Trophoblast cell (in vitro differentiated cells and primary cell): ENCODE measurements around the gene PSMB4.
"Not testable (repeated sequence)": the region's sequence is repeated elsewhere in the genome, so short reads cannot be mapped to it uniquely, and the experiment has no call there.

Experiments used
- DNase-seq, 2 donors: peaks; one replicate each; pipeline ENCODE4 v3.0.0-alpha.2; 2016
- H2AFZ ChIP-seq: 2 replicates; pipeline ENCODE4 v1.6.1; 2013; ENCODE audit warnings: low read length, moderate library complexity, mild to moderate bottlenecking; ENCODE audit not compliant: insufficient read depth, poor library complexity
- H2AK5ac ChIP-seq: 2 replicates; pipeline ENCODE4 v1.6.1; 2013; ENCODE audit warnings: mild to moderate bottlenecking, low read length
- H2BK120ac ChIP-seq: 2 replicates; pipeline ENCODE4 v1.6.1; 2013; ENCODE audit warnings: low read length, mild to moderate bottlenecking, moderate library complexity; ENCODE audit not compliant: insufficient read depth, poor library complexity
- H2BK12ac ChIP-seq: 2 replicates; pipeline ENCODE4 v1.6.1; 2013; ENCODE audit warnings: mild to moderate bottlenecking, low read length, moderate library complexity
- H2BK5ac ChIP-seq: 2 replicates; pipeline ENCODE4 v1.6.1; 2013; ENCODE audit warnings: low read length, low read depth, moderate library complexity, mild to moderate bottlenecking; ENCODE audit not compliant: poor library complexity
- H3K14ac ChIP-seq: 2 replicates; pipeline ENCODE4 v1.6.1; 2013; ENCODE audit warnings: mild to moderate bottlenecking, low read length
- H3K18ac ChIP-seq: 2 replicates; pipeline ENCODE4 v1.6.1; 2013; ENCODE audit warnings: mild to moderate bottlenecking, low read length
- H3K23ac ChIP-seq: 2 replicates; pipeline ENCODE4 v1.6.1; 2013; ENCODE audit warnings: low read length
- H3K27ac ChIP-seq: 2 replicates; pipeline ENCODE4 v1.5.1; 2013; ENCODE audit warnings: low read depth, mild to moderate bottlenecking, inconsistent platforms, low read length, moderate library complexity
- H3K27me3 ChIP-seq: 2 replicates; pipeline ENCODE4 v1.6.1; 2013; ENCODE audit warnings: inconsistent platforms, mild to moderate bottlenecking, low read length, moderate library complexity; ENCODE audit not compliant: insufficient read depth
- H3K36me3 ChIP-seq, 2 experiments: 1 replicate in 1 of 2; 2 replicates in 1 of 2; pipeline ENCODE4 v1.6.1; 2013; ENCODE audit warnings: low read length in 2 of 2, mild to moderate bottlenecking in 2 of 2, moderate library complexity in 1 of 2; ENCODE audit not compliant: insufficient read depth in 2 of 2, control insufficient read depth in 1 of 2
- H3K4ac ChIP-seq: 2 replicates; pipeline ENCODE4 v1.6.1; 2013; ENCODE audit warnings: low read depth, mild to moderate bottlenecking, low read length, moderate library complexity
- H3K4me1 ChIP-seq, 2 experiments: 1 replicate in 1 of 2; 2 replicates in 1 of 2; pipeline ENCODE4 v1.6.1; 2013; ENCODE audit warnings: low read length in 2 of 2, mild to moderate bottlenecking in 2 of 2, moderate library complexity in 1 of 2; ENCODE audit not compliant: insufficient read depth in 2 of 2, control insufficient read depth in 1 of 2
- H3K4me2 ChIP-seq: 2 replicates; pipeline ENCODE4 v1.6.1; 2013; ENCODE audit warnings: inconsistent platforms, mild to moderate bottlenecking, low read length, moderate library complexity
- H3K4me3 ChIP-seq: 2 replicates; pipeline ENCODE4 v1.5.1; 2013; ENCODE audit warnings: mild to moderate bottlenecking, low read depth, low read length, inconsistent platforms
- H3K79me1 ChIP-seq: one replicate; pipeline ENCODE4 v1.6.1; 2013; ENCODE audit warnings: low read length
- H3K79me2 ChIP-seq: 2 replicates; pipeline ENCODE4 v1.6.1; 2013; ENCODE audit warnings: low read length, mild to moderate bottlenecking; ENCODE audit not compliant: control insufficient read depth, insufficient read depth, poor library complexity
- H3K9ac ChIP-seq: 2 replicates; pipeline ENCODE4 v1.6.1; 2013; ENCODE audit warnings: mild to moderate bottlenecking, low read length
- H3K9me3 ChIP-seq: 2 replicates; pipeline ENCODE4 v1.6.1; 2013; ENCODE audit warnings: low read depth, mild to moderate bottlenecking, control low read depth, inconsistent platforms, low read length; ENCODE audit not compliant: insufficient read depth
- H4K12ac ChIP-seq: 2 replicates; pipeline ENCODE4 v1.6.1; 2013; ENCODE audit warnings: low read depth, mild to moderate bottlenecking, low read length, moderate library complexity
- H4K8ac ChIP-seq: 2 replicates; pipeline ENCODE4 v1.6.1; 2013; ENCODE audit warnings: low read depth, mild to moderate bottlenecking, low read length, moderate library complexity
- H4K91ac ChIP-seq: one replicate; pipeline ENCODE4 v1.6.1; 2013; ENCODE audit warnings: low read depth, mild to moderate bottlenecking, low read length, moderate library complexity
- WGBS: extraction: QIAGEN DNeasy Blood & Tissue Kit; methylation state at CpG from one replicate; pipeline ENCODE4 v1.1.7; 2013; ENCODE audit warnings: missing lambda C conversion rate; ENCODE audit not compliant: insufficient read length, insufficient coverage; ENCODE audit errors: extremely low coverage; 5-methylcytosine and 5-hydroxymethylcytosine counted together

Gene PSMB4

DNA sequence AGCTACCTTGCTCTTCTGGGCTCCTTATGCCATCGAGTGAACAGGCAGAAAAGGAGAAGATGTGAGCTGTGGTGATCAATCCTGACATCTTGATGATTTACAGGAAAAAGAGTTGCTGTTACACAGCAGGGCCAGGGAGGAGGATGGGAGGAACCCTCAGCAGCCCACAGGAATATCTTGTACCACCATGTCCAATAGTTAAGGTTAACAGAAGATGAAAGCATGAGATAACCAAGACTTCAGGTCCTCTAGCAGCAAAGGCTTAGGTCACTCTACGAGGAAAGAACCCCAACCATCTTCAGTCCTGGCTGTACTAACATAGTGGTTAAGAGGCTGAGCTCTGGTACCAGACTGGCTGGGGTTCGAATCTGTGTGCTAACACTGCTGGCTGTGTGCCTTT lies 14.8 kb upstream of the PSMB4 start:
- no CpG with 5 or more reads among the region's 3 CpGs for WGBS
- H3K4me3 ChIP-seq = no peak overlapping the region
- no peaks in the 10 kb centered on the region for H3K27me3 ChIP-seq

DNA sequence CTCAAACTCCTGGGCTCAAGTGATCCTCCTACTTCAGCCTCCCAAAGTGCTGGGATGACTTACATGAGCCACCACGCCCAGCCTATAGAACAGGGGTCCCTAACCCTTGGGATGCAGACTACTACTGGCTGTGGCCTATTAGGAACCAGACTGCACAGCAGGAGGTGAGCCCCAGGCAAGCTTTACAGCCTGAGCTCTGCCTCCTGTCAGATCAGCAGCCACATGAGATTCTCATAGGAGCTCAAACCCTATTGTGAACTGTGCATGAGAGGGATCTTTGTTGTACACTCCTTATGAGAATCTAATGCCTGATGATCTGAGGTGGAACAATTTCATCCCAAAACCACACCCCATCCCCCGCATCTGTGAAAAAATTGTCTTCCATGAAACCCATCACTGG lies 13.4 kb upstream of the PSMB4 start:
- H3K4me3 ChIP-seq = no peak overlapping the region
- no peak overlapping the region for H2AK5ac ChIP-seq
- no peak overlapping the region for H2AFZ ChIP-seq
- DNase-seq = no peak
- no peak overlapping the region for H3K23ac ChIP-seq
- H3K36me3 ChIP-seq = no peaks in the 10 kb centered on the region
- H3K27ac ChIP-seq = no peak overlapping the region
- H3K4me2 ChIP-seq = no peak overlapping the region
- no peak overlapping the region for H4K8ac ChIP-seq
- H3K4me1 ChIP-seq = no peaks in the 10 kb centered on the region
- no peak overlapping the region for H3K14ac ChIP-seq
- H3K18ac ChIP-seq = no peak overlapping the region
- no peak overlapping the region for H2BK12ac ChIP-seq
- H3K4ac ChIP-seq = no peak overlapping the region
- WGBS = no CpG with 5 or more reads among the region's 2 CpGs
- H3K27me3 ChIP-seq = no peaks in the 10 kb centered on the region
- H2BK5ac ChIP-seq = no peak overlapping the region
- no peak overlapping the region for H4K12ac ChIP-seq
- no peak overlapping the region for H4K91ac ChIP-seq
- no peaks in the 10 kb centered on the region for H3K79me1 ChIP-seq
- H2BK120ac ChIP-seq = no peak overlapping the region
- H3K9me3 ChIP-seq = no peaks in the 10 kb centered on the region
- H3K9ac ChIP-seq = no peak overlapping the region
- H3K79me2 ChIP-seq = no peaks in the 10 kb centered on the region

More for the DNA sequence above, 14.8 kb upstream of the PSMB4 start:
- no peak overlapping the region for H3K18ac ChIP-seq
- no peak overlapping the region for H4K8ac ChIP-seq
- H3K23ac ChIP-seq = no peak overlapping the region
- no peak overlapping the region for H2AK5ac ChIP-seq
- no peaks in the 10 kb centered on the region for H3K9me3 ChIP-seq
- H3K14ac ChIP-seq = no peak overlapping the region
- no peak overlapping the region for H2BK120ac ChIP-seq
- H2BK12ac ChIP-seq = no peak overlapping the region
- no peak overlapping the region for H4K12ac ChIP-seq
- H3K27ac ChIP-seq = no peak overlapping the region
- H3K36me3 ChIP-seq = no peaks in the 10 kb centered on the region
- H4K91ac ChIP-seq = no peak overlapping the region
- H3K4me2 ChIP-seq = no peak overlapping the region
- H3K79me1 ChIP-seq = no peaks in the 10 kb centered on the region
- no peak for DNase-seq
- H3K4ac ChIP-seq = no peak overlapping the region
- no peaks in the 10 kb centered on the region for H3K79me2 ChIP-seq
- no peak overlapping the region for H3K9ac ChIP-seq
- no peak overlapping the region for H2AFZ ChIP-seq
- H3K4me1 ChIP-seq = no peaks in the 10 kb centered on the region
- H2BK5ac ChIP-seq = no peak overlapping the region

DNA sequence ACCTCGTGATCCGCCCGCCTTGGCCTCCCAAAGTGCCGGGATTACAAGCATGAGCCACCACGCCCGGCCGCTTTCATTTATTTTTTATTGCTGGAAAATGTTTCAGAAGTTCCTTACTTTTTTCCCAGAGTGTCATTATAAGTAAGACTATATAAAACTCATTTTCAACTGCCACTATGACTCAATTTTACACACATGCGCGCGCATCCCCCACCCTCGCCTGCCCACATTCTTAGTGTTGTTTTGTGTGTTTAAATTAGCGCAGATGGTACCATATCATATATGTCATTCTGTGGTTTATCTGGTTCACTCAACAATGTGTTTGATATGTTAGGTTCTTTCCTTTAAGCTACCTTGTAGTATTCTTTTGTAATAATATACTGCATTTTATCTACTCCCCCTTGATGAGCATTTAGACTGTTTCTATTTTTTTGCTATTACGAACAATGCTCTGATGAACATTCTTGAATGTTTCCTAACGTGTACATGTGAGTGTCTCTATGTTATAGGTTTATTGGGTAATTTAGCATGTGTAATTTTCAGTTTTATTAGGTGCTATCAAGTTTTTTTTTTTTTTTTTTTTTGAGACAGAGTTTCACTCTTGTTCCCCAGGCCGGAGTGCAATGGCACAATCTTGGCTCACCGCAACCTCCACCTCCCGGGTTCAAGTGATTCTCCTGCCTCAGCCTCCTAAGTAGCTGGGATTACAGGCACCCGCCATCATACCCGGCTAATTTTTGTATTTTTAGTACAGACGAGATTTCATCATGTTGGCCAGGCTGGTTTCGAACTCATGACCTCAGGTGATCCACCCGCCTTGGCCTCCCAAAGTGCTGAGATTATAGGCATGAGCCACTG lies 8.9 kb upstream of the PSMB4 start:
- no CpG with 5 or more reads among the region's 22 CpGs for WGBS

DNA sequence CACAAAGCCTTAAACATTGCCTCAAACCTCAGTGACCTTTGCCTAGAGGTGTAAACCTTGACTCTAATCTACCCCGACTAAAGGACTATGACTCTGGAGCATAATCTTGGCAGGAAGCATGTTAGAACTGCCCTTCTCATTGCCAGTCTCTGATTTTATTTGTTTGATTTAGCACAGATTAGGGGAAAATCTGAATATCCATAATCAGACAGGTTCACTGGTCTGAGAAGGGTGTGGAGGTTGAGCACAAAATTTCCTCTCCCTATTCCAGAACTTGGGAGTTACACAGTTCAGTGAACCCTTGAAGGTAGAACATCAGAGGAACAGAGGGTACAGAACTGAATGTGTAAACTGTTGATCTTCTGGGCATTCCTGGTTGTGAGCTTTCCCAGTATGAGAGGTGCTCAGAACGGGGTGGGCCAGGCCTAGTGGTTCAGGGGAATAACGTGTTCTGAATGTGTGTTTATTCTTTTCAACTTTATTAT lies 8.3 kb upstream of the PSMB4 start:
- Histone ChIP-seq H3K9ac (no peak overlapping the region), H2AK5ac (no peak overlapping the region), H3K14ac (no peak overlapping the region), H2BK120ac (no peak overlapping the region), H3K18ac (no peak overlapping the region), H3K79me1 (no peaks in the 10 kb centered on the region), H3K36me3 (no peaks in the 10 kb centered on the region), H3K4ac (no peak overlapping the region), H2BK12ac (no peak overlapping the region), H4K12ac (no peak overlapping the region), H2BK5ac (no peak overlapping the region), H4K91ac (no peak overlapping the region), H3K79me2 (no peaks in the 10 kb centered on the region), H3K27me3 (no peaks in the 10 kb centered on the region), H3K4me1 (no peaks in the 10 kb centered on the region), H3K9me3 (no peaks in the 10 kb centered on the region), H4K8ac (no peak overlapping the region), H3K4me3 (no peak overlapping the region), H3K23ac (no peak overlapping the region), H2AFZ (no peak overlapping the region), H3K27ac (no peak overlapping the region), H3K4me2 (no peak overlapping the region)
- no peak for DNase-seq
- WGBS = no CpG with 5 or more reads among the region's 3 CpGs

More for the DNA sequence above, 8.9 kb upstream of the PSMB4 start:
- not testable (repeated sequence) for H2AK5ac ChIP-seq, H3K79me2 ChIP-seq, H2BK12ac ChIP-seq, H3K36me3 ChIP-seq, H3K9me3 ChIP-seq, H3K18ac ChIP-seq, H4K8ac ChIP-seq, H3K27me3 ChIP-seq, H3K4ac ChIP-seq, H4K12ac ChIP-seq, H3K14ac ChIP-seq, H3K79me1 ChIP-seq, DNase-seq, H2AFZ ChIP-seq, H3K9ac ChIP-seq, H3K23ac ChIP-seq, H2BK120ac ChIP-seq, H3K27ac ChIP-seq, H4K91ac ChIP-seq, H2BK5ac ChIP-seq, H3K4me2 ChIP-seq, H3K4me3 ChIP-seq, H3K4me1 ChIP-seq
